Measurements from ENCODE around the gene KIAA1614.

KIAA1614 gene

GRCh38 chr1:180896161-180896560 lies 16.5 kb upstream of the KIAA1614 start:
- peaks cover 0 to 9% of the 10 kb centered on the region in 2 donors for H3K4me1 ChIP-seq (ENCODE audit: control insufficient read depth in 2 of 2, insufficient read depth in 1 of 2, low read depth in 1 of 2, low read length in 2 of 2)
- H2AFZ ChIP-seq (ENCODE audit: low read length) = no peak overlapping the region
- H3K4ac ChIP-seq (ENCODE audit: low read length) = no peak overlapping the region
- H2BK120ac ChIP-seq (ENCODE audit: low read depth, low read length) = no peak overlapping the region
- no peak overlapping the region for H3K9ac ChIP-seq (ENCODE audit: low read depth, low read length, poor library complexity)
- no peak overlapping the region for H2BK12ac ChIP-seq (ENCODE audit: low read length)
- no peak overlapping the region for H4K8ac ChIP-seq (ENCODE audit: low read depth, low read length)
- no peak overlapping the region for H3K18ac ChIP-seq (ENCODE audit: low read length)
- H2AK5ac ChIP-seq (ENCODE audit: low read depth, low read length) = no peak overlapping the region
- no peak overlapping the region for H4K91ac ChIP-seq (ENCODE audit: low read depth, low read length, poor library complexity)
- no peak overlapping the region for H3K27ac ChIP-seq (replicated peaks; ENCODE audit: low read length)
- H2BK5ac ChIP-seq (ENCODE audit: low read length) = no peak overlapping the region
- no peak overlapping the region for H3K4me2 ChIP-seq (ENCODE audit: insufficient read depth, low read length, poor library complexity, severe bottlenecking)
- no peak overlapping the region for H2BK15ac ChIP-seq (ENCODE audit: low read length)
- H3K36me3 ChIP-seq (replicated peaks in 1 of 2; ENCODE audit: control insufficient read depth in 2 of 2, insufficient read depth in 2 of 2, low read length in 2 of 2) = peaks cover 0 to 2% of the 10 kb centered on the region in 2 donors
- no peak for DNase-seq (ENCODE audit: low spot score)
- no peaks in the 10 kb centered on the region for H3K27me3 ChIP-seq (ENCODE audit: control insufficient read depth in 3 of 3, insufficient read depth in 3 of 3, low read depth in 1 of 3, low read length in 3 of 3)
- H3K23ac ChIP-seq (ENCODE audit: low read depth, low read length, poor library complexity) = no peak overlapping the region
- no peaks in the 10 kb centered on the region for H3K9me3 ChIP-seq (replicated peaks in 1 of 2; ENCODE audit: control insufficient read depth in 2 of 2, insufficient read depth in 1 of 2, low read depth in 1 of 2, low read length in 2 of 2)
- no CpG with 5 or more reads among the region's 3 CpGs for WGBS, 2 donors (ENCODE audit: extremely low coverage in 2 of 2, insufficient read length in 2 of 2, insufficient replicate concordance in 1 of 2)
- H3K79me1 ChIP-seq (ENCODE audit: low read depth, low read length) = no peaks in the 10 kb centered on the region
- no peak overlapping the region for H3K14ac ChIP-seq (ENCODE audit: low read length)
- H3K4me3 ChIP-seq (ENCODE audit: low read length in 2 of 2) = no peak overlapping the region

- H4K8ac ChIP-seq (ENCODE audit: low read depth, low read length) = no peak overlapping the region
- H3K4me3 ChIP-seq (ENCODE audit: low read length in 2 of 2) = no peak overlapping the region
- H3K27me3 ChIP-seq (ENCODE audit: control insufficient read depth in 3 of 3, insufficient read depth in 3 of 3, low read depth in 1 of 3, low read length in 3 of 3) = no peaks in the 10 kb centered on the region
- H3K23ac ChIP-seq (ENCODE audit: low read depth, low read length, poor library complexity) = peak overlapping the region; percentile 34
- H3K9me3 ChIP-seq (replicated peaks in 1 of 2; ENCODE audit: control insufficient read depth in 2 of 2, insufficient read depth in 1 of 2, low read depth in 1 of 2, low read length in 2 of 2) = no peaks in the 10 kb centered on the region
- WGBS, 2 donors (ENCODE audit: extremely low coverage in 2 of 2, insufficient read length in 2 of 2, insufficient replicate concordance in 1 of 2) = no CpG with 5 or more reads among the region's 5 CpGs
- H3K27ac ChIP-seq (replicated peaks; ENCODE audit: low read length) = no peak overlapping the region
- no peak overlapping the region for H3K14ac ChIP-seq (ENCODE audit: low read length)
- H3K9ac ChIP-seq (ENCODE audit: low read depth, low read length, poor library complexity) = no peak overlapping the region
- H3K36me3 ChIP-seq (replicated peaks in 1 of 2; ENCODE audit: control insufficient read depth in 2 of 2, insufficient read depth in 2 of 2, low read length in 2 of 2) = peaks cover 0 to 2% of the 10 kb centered on the region in 2 donors
- no peak overlapping the region for H2BK120ac ChIP-seq (ENCODE audit: low read depth, low read length)
- no peak overlapping the region for H3K4me2 ChIP-seq (ENCODE audit: insufficient read depth, low read length, poor library complexity, severe bottlenecking)
- no peak overlapping the region for H3K4ac ChIP-seq (ENCODE audit: low read length)
- no peak overlapping the region for H2BK12ac ChIP-seq (ENCODE audit: low read length)
- H4K91ac ChIP-seq (ENCODE audit: low read depth, low read length, poor library complexity) = no peak overlapping the region
- H2AFZ ChIP-seq (ENCODE audit: low read length) = no peak overlapping the region
- H2BK15ac ChIP-seq (ENCODE audit: low read length) = no peak overlapping the region
- H3K79me1 ChIP-seq (ENCODE audit: low read depth, low read length) = no peaks in the 10 kb centered on the region
- H2BK5ac ChIP-seq (ENCODE audit: low read length) = no peak overlapping the region
- H3K18ac ChIP-seq (ENCODE audit: low read length) = no peak overlapping the region
- H2AK5ac ChIP-seq (ENCODE audit: low read depth, low read length) = no peak overlapping the region
- no peak for DNase-seq (ENCODE audit: low spot score)
- peaks cover 0 to 9% of the 10 kb centered on the region in 2 donors for H3K4me1 ChIP-seq (ENCODE audit: control insufficient read depth in 2 of 2, insufficient read depth in 1 of 2, low read depth in 1 of 2, low read length in 2 of 2)
Measured at GRCh38 chr1:180898441-180899219, 14.1 kb upstream of the KIAA1614 start.

- Histone ChIP-seq H3K36me3 (replicated peaks in 1 of 2; ENCODE audit: control insufficient read depth in 2 of 2, insufficient read depth in 2 of 2, low read length in 2 of 2) (peaks cover 0 to 2% of the 10 kb centered on the region in 2 donors), H3K9ac (ENCODE audit: low read depth, low read length, poor library complexity) (no peak overlapping the region), H2BK12ac (ENCODE audit: low read length) (no peak overlapping the region), H4K91ac (ENCODE audit: low read depth, low read length, poor library complexity) (no peak overlapping the region), H2AK5ac (ENCODE audit: low read depth, low read length) (no peak overlapping the region), H3K23ac (ENCODE audit: low read depth, low read length, poor library complexity) (peak overlapping the region; percentile 34), H3K27me3 (ENCODE audit: control insufficient read depth in 3 of 3, insufficient read depth in 3 of 3, low read depth in 1 of 3, low read length in 3 of 3) (no peaks in the 10 kb centered on the region), H2AFZ (ENCODE audit: low read length) (no peak overlapping the region), H2BK120ac (ENCODE audit: low read depth, low read length) (no peak overlapping the region), H3K4me3 (ENCODE audit: low read length in 2 of 2) (no peak overlapping the region), H2BK15ac (ENCODE audit: low read length) (no peak overlapping the region), H3K9me3 (replicated peaks in 1 of 2; ENCODE audit: control insufficient read depth in 2 of 2, insufficient read depth in 1 of 2, low read depth in 1 of 2, low read length in 2 of 2) (no peaks in the 10 kb centered on the region), H3K14ac (ENCODE audit: low read length) (peak overlapping the region; percentile 2), H3K4me1 (ENCODE audit: control insufficient read depth in 2 of 2, insufficient read depth in 1 of 2, low read depth in 1 of 2, low read length in 2 of 2) (peaks cover 0 to 9% of the 10 kb centered on the region in 2 donors), H3K79me1 (ENCODE audit: low read depth, low read length) (no peaks in the 10 kb centered on the region), H2BK5ac (ENCODE audit: low read length) (no peak overlapping the region), H3K27ac (replicated peaks; ENCODE audit: low read length) (no peak overlapping the region), H3K4me2 (ENCODE audit: insufficient read depth, low read length, poor library complexity, severe bottlenecking) (no peak overlapping the region), H3K18ac (ENCODE audit: low read length) (peak overlapping the region; percentile 67), H3K4ac (ENCODE audit: low read length) (no peak overlapping the region), H4K8ac (ENCODE audit: low read depth, low read length) (no peak overlapping the region)
- no peak for DNase-seq (ENCODE audit: low spot score)
- no CpG with 5 or more reads among the region's 7 CpGs for whole genome bisulfite sequencing, 2 donors (ENCODE audit: extremely low coverage in 2 of 2, insufficient read length in 2 of 2, insufficient replicate concordance in 1 of 2)
Measured at GRCh38 chr1:180899262-180899661, 13.4 kb upstream of the KIAA1614 start.

- Histone ChIP-seq H3K4ac (ENCODE audit: low read length) (no peak overlapping the region), H3K14ac (ENCODE audit: low read length) (no peak overlapping the region), H2AK5ac (ENCODE audit: low read depth, low read length) (no peak overlapping the region), H2AFZ (ENCODE audit: low read length) (no peak overlapping the region), H3K9ac (ENCODE audit: low read depth, low read length, poor library complexity) (no peak overlapping the region), H2BK120ac (ENCODE audit: low read depth, low read length) (no peak overlapping the region), H3K27ac (replicated peaks; ENCODE audit: low read length) (no peak overlapping the region), H4K91ac (ENCODE audit: low read depth, low read length, poor library complexity) (no peak overlapping the region), H3K4me2 (ENCODE audit: insufficient read depth, low read length, poor library complexity, severe bottlenecking) (no peak overlapping the region), H2BK15ac (ENCODE audit: low read length) (no peak overlapping the region), H4K8ac (ENCODE audit: low read depth, low read length) (no peak overlapping the region), H3K4me3 (ENCODE audit: low read length in 2 of 2) (no peak overlapping the region), H3K27me3 (ENCODE audit: control insufficient read depth in 3 of 3, insufficient read depth in 3 of 3, low read depth in 1 of 3, low read length in 3 of 3) (no peaks in the 10 kb centered on the region), H3K18ac (ENCODE audit: low read length) (no peak overlapping the region), H3K9me3 (replicated peaks in 1 of 2; ENCODE audit: control insufficient read depth in 2 of 2, insufficient read depth in 1 of 2, low read depth in 1 of 2, low read length in 2 of 2) (no peaks in the 10 kb centered on the region), H3K23ac (ENCODE audit: low read depth, low read length, poor library complexity) (no peak overlapping the region), H2BK5ac (ENCODE audit: low read length) (peak overlapping the region; percentile 14), H3K4me1 (ENCODE audit: control insufficient read depth in 2 of 2, insufficient read depth in 1 of 2, low read depth in 1 of 2, low read length in 2 of 2) (peaks cover 2 to 10% of the 10 kb centered on the region in 2 donors), H2BK12ac (ENCODE audit: low read length) (no peak overlapping the region), H3K36me3 (replicated peaks in 1 of 2; ENCODE audit: control insufficient read depth in 2 of 2, insufficient read depth in 2 of 2, low read length in 2 of 2) (no peaks in the 10 kb centered on the region), H3K79me1 (ENCODE audit: low read depth, low read length) (no peaks in the 10 kb centered on the region)
- WGBS, 2 donors (ENCODE audit: extremely low coverage in 2 of 2, insufficient read length in 2 of 2, insufficient replicate concordance in 1 of 2) = no CpG with 5 or more reads among the region's 13 CpGs
- DNase-seq (ENCODE audit: low spot score) = no peak
Measured at GRCh38 chr1:180901076-180901990, 11.4 kb upstream of the KIAA1614 start.

All from neuronal stem cell (in vitro differentiated cells).